Ovary (tissue), 3 donors: ENCODE results near the gene ARMC10.

Experiments
- CTCF ChIP-seq, 3 donors: fragments of 450-650 bp in 2 of 3; fragments of 200-600 bp in 1 of 3; IDR thresholded peaks; one replicate each; pipeline versions ENCODE4 v1.5.1 to v1.8.0; 2016 to 2022; ENCODE audit warnings: antibody characterized with exemption in 3 of 3, mild to moderate bottlenecking in 1 of 3
- EP300 ChIP-seq: sonication (generic); formaldehyde crosslinking; IDR thresholded peaks from one replicate; pipeline ENCODE4 v1.6.1; 2017; ENCODE audit warnings: antibody characterized with exemption
- POLR2A ChIP-seq: fragments of 450-650 bp; IDR thresholded peaks from one replicate; pipeline ENCODE4 v1.6.1; 2017; ENCODE audit warnings: antibody characterized with exemption, mild to moderate bottlenecking, moderate library complexity
- donor health status: DM: no; HTN: no; CAD: no.

- no peak for TF ChIP-seq CTCF (IDR thresholded peaks at IDR 0.05)
- no peak for TF ChIP-seq POLR2A
- TF ChIP-seq EP300: no peak
Observed at GRCh38 chr7:103129702-103130549, 55.0 kb downstream of the ARMC10 start.
